ENCODE measurements around the gene L3MBTL4.

L3MBTL4 gene

DNA sequence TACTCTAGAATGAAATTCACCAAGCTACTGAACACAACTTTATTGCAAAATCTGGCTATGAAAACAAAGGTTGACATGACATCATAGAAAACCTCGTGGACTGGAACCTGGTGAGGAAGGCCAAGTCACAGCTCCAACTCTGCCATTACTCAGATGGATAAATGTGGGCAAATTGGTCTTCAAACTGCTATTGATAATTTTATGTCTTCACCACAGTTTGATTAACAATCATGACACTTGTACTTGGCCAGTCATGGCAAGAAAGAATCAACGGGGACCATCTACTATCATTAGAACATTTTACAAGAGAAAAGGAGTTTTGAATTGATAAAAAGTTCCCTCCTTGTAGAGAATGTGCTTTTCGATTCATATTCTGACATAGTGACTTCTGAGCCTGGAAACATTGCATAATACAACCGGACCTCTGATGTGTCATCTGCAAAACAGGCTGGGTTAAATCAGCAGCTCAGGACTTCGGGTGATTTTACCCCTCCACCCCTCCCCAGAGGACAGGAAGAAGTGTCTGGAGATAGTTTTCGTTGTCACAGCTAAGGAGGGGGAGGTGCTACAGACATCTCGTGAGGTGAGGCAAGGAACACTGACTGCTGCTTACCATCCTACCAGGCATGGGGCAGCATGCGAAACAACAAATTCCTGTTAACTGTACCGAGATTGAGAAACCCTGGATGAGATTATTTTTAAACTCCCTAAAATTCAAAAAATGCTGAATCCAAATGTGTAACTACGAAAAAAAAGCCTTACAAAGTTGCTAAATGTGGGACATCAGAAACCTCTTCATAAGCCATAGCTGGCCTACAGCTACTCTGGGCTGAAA lies 8.4 kb downstream of the L3MBTL4 start:
- DNase-seq (ENCODE audit: low spot score), result no peak
- TF ChIP-seq, protein P1, sequence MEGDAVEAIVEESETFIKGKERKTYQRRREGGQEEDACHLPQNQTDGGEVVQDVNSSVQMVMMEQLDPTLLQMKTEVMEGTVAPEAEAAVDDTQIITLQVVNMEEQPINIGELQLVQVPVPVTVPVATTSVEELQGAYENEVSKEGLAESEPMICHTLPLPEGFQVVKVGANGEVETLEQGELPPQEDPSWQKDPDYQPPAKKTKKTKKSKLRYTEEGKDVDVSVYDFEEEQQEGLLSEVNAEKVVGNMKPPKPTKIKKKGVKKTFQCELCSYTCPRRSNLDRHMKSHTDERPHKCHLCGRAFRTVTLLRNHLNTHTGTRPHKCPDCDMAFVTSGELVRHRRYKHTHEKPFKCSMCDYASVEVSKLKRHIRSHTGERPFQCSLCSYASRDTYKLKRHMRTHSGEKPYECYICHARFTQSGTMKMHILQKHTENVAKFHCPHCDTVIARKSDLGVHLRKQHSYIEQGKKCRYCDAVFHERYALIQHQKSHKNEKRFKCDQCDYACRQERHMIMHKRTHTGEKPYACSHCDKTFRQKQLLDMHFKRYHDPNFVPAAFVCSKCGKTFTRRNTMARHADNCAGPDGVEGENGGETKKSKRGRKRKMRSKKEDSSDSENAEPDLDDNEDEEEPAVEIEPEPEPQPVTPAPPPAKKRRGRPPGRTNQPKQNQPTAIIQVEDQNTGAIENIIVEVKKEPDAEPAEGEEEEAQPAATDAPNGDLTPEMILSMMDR (IDR thresholded peaks at IDR 0.05; ENCODE audit: extremely low read depth, missing control alignments), result no peak

DNA sequence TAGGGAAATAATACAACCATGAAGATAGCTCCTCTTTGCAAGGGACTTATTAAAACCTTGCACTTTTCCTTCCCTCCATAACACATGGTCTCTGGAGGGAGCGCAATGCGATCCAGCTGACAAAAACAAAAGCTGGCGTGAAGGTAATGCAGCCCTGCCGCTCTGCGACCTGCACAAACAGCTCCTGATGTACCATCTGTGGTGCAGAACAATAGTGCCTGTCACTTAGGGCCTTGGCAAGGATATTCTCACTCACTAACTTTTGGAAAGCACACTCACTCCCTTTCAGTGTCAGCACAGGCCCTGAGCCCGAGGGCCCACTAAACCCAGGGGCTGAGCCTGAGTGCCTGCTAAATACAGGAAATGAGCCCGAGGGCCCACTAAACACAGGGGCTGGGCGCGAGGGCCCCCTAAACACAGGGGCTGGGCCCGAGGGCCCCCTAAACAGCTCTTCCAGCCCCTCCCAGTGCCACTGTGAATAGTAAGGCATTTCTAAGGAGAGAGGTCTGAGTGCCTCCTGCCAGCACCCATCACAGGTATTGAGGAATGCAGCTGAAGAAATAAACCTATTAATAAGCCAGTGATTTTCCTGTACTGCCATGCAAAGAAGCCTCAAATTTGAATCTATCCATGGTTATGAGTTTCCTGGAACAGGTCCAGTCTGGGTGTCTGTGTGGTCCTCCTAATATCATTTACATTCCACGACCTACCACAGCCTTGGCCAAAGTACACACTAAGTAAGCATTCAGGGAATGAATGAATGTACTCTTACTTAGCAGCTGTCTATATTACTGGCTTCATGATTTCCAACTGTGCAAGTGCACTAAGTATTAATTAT lies 9.3 kb downstream of the L3MBTL4 start:
- TF ChIP-seq, protein P1 (IDR thresholded peaks at IDR 0.05; ENCODE audit: extremely low read depth, missing control alignments), result no peak
- no peak for DNase-seq (ENCODE audit: low spot score)

DNA sequence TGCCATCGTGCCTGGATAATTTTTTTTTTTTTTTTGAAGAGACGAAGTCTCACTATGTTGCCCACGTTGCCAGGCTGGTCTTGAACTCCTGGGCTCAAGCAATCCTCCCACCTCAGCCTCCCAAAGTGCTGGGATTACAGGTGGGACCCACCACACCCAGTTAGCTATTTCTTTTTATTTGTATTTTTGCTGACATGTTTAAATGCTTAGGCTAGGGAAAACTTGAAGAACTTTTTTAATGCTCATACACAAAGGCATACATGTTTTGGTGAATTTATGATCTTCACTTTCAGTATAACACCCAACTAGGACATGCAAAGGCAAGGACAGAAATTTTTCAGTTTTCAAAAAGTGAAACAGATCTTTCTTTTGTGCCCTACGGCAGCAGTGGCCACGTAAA lies 9.9 kb downstream of the L3MBTL4 start:
- DNase-seq (ENCODE audit: low spot score), result no peak
- TF ChIP-seq, protein P1 (IDR thresholded peaks at IDR 0.05; ENCODE audit: extremely low read depth, missing control alignments), result no peak

DNA sequence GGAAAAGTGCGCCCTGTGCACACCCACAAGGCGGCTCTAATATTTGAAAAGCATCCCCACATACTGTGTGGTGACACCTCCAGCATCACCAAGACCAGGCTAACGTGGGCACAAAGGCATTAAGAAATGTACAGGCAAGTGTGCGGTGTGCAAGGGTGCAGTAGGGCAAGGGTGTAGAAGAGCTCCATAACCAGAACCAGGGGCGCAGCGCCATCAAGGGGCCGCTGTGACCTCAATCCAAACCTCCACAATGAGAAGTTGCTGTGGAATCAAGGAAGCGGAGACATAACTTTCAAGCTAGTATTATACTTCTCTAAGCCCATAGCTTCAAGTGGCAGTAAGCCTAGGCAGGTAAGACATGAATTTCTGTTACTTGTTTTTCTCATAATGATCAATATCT lies 13.0 kb downstream of the L3MBTL4 start:
- DNase-seq (ENCODE audit: low spot score), result no peak
- TF ChIP-seq, protein P1 (IDR thresholded peaks at IDR 0.05; ENCODE audit: extremely low read depth, missing control alignments), result peak; percentile 14

DNA sequence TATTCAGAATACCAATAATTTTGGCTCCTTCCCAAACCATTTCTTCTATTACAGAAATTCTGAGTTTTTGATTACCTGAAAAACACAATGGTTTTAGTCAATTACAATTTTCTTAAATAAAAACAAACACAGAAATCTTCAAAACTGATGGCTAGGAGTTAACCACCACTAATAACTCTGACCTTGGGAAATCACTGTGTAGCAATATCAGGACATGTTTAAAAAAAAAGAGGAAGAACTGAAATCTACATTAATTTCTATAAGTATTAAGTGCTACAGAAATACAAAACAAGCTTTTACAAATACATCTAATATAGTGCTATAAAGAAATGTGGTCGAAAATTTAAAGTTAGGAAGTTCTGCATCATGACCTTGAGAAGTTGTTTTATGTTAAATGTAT lies 14.9 kb downstream of the L3MBTL4 start:
- TF ChIP-seq, protein P1 (IDR thresholded peaks at IDR 0.05; ENCODE audit: extremely low read depth, missing control alignments), result no peak
- no peak for DNase-seq (ENCODE audit: low spot score)

DNA sequence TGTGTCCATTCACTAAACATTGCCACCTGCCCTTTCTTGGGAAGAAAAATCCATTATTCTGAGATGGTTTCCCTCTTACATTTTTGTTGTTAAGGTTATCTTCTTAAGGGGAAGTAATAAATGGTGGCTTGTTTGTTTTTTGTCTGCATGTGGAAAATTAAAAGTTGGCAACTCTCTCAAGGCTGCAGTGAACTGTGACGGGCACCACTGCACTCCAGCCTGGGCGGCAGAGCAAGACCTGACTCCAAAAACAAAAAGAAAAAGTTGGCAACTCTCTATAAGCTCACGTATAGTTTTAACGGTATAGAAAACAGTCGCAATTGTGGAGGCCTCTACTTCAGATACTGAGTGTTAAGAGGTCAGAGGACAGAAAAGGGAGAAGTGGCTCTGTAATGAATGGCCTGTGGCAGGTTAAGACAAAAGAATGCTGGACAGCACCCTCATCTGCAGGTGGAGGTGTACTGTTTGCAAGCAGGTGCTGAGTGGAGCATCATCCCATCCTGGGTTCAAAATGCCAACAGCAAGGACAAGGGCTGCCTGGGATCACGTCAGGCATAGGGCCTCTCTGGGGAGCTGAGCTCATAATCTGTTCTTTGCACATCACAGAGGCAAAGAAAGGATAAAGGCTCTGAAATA lies 16.7 kb downstream of the L3MBTL4 start:
- DNase-seq (ENCODE audit: low spot score), result no peak
- TF ChIP-seq, protein P1 (IDR thresholded peaks at IDR 0.05; ENCODE audit: extremely low read depth, missing control alignments), result no peak

All from GM20000 (cell line).